K562 (cell line): Measurements from ENCODE around the gene SF3A2. TPM values are rescaled to one million over a fixed set of nuclear protein-coding genes. Genes with fewer than 3 reads are reported as not detected.
A peak's percentile ranks its signal among the peaks of the same experiment; 100 is the strongest.

Source experiments
- HMGN3 ChIP-seq: IDR thresholded peaks from 2 replicates; pipeline ENCODE4 v1.6.1; 2011; ENCODE audit warnings: borderline replicate concordance, low read depth, mild to moderate bottlenecking, mixed read lengths, low read length; ENCODE audit not compliant: insufficient read length; ENCODE audit errors: extremely low read depth
- ZNF589 ChIP-seq: fragments of 200-800 bp; sonication (Bioruptor generic); IDR thresholded peaks from 2 replicates; pipeline ENCODE4 v1.6.1; 2016; ENCODE audit warnings: low read depth, missing genetic modification characterization, missing compliant biosample characterization
- polyA plus RNA-seq, 8 experiments: library from polyadenylated mRNA; depleted of rRNA in 4 of 8; stranded (reverse) in 5 of 8; unstranded in 3 of 8; fragments of >200 nt; fragmentation: Nextera tagmentation in 2 of 8; fragmentation: Illumina TruSeq in 1 of 8; extraction: Ambion mirVana in 2 of 8; extraction: Trizol in 1 of 8; gene quantifications; 2 replicates each; pipeline versions ENCODE4 v1.2.1 to v1.2.3, GENCODE V29; 2011 to 2014; ENCODE audit warnings: inconsistent platforms in 1 of 8, missing spikeins in 1 of 8
- total RNA-seq, 7 experiments: library from RNA; depleted of rRNA in 6 of 7; stranded (reverse); fragments of >200 nt in 6 of 7; fragmentation: Illumina TruSeq in 2 of 7; extraction: Trizol in 2 of 7; gene quantifications; 2 replicates each; pipeline versions ENCODE4 v1.2.1 to v1.2.3, GENCODE V29; 2011 to 2021; ENCODE audit warnings: low replicate concordance in 1 of 7
- TF ChIP-seq, protein P1 (sequence below): sonication (generic); formaldehyde crosslinking; IDR thresholded peaks from 2 replicates; pipeline ENCODE4 v1.8.0; 2023; ENCODE audit warnings: missing genetic modification reagents, mild to moderate bottlenecking, borderline replicate concordance
- TF ChIP-seq, protein P2 (sequence below): sonication (generic); formaldehyde crosslinking; IDR thresholded peaks from 2 replicates; pipeline ENCODE4 v1.8.0; 2022; ENCODE audit warnings: mild to moderate bottlenecking, missing genetic modification reagents
- TF ChIP-seq, protein P3 (sequence below), 2 experiments: fragments of 450-650 bp; conservative IDR thresholded peaks; 2 replicates each; pipeline ENCODE4 v1.6.1; 2017; ENCODE audit warnings: mild to moderate bottlenecking in 2 of 2, moderate library complexity in 2 of 2

Gene SF3A2
- total and polyA plus RNA-seq, 9 of the 15 experiments (the other 6 are each of a cell fraction or from before 2014, with no cell fraction given) = 0.17 to 194 (median 22.8) TPM

DNA sequence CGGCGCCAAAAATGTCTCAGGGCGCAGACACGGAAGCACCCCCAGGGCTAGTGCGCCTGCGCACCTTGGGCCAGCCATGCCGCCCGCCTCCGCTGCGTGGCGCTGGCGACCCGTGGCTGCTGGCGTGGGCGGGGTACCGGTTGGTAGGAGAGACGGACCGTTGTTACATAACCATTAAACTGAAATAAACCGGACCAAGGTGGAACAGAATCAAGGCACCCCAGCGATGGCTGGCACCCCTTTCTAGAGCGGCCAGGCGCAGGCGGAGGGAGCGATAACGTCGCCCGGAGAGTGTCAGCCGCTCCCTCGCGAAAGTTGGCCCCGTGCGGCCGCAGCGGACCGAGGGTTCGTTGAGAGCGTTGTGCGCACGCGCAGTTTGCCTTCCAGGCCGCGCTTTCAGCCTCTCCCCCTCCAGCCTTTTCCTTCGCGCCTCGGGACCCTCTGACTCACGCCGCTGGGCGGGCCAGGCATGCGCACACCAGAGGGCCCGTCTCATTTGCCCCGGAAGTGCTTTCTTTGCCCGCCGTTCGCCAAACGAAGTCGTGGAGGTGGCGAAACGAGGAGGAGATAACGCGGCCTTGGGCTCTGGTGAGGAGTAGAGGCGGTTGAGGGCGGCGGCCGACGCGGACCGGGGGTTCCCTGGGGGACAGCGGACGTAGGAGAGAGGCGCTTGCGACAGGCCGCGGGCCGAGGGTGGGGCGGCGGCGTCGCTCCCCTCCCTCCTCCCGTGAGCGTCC, at the start of gene SF3A2, which contains the start of gene PLEKHJ1 (continued):
- TF ChIP-seq, protein P1, sequence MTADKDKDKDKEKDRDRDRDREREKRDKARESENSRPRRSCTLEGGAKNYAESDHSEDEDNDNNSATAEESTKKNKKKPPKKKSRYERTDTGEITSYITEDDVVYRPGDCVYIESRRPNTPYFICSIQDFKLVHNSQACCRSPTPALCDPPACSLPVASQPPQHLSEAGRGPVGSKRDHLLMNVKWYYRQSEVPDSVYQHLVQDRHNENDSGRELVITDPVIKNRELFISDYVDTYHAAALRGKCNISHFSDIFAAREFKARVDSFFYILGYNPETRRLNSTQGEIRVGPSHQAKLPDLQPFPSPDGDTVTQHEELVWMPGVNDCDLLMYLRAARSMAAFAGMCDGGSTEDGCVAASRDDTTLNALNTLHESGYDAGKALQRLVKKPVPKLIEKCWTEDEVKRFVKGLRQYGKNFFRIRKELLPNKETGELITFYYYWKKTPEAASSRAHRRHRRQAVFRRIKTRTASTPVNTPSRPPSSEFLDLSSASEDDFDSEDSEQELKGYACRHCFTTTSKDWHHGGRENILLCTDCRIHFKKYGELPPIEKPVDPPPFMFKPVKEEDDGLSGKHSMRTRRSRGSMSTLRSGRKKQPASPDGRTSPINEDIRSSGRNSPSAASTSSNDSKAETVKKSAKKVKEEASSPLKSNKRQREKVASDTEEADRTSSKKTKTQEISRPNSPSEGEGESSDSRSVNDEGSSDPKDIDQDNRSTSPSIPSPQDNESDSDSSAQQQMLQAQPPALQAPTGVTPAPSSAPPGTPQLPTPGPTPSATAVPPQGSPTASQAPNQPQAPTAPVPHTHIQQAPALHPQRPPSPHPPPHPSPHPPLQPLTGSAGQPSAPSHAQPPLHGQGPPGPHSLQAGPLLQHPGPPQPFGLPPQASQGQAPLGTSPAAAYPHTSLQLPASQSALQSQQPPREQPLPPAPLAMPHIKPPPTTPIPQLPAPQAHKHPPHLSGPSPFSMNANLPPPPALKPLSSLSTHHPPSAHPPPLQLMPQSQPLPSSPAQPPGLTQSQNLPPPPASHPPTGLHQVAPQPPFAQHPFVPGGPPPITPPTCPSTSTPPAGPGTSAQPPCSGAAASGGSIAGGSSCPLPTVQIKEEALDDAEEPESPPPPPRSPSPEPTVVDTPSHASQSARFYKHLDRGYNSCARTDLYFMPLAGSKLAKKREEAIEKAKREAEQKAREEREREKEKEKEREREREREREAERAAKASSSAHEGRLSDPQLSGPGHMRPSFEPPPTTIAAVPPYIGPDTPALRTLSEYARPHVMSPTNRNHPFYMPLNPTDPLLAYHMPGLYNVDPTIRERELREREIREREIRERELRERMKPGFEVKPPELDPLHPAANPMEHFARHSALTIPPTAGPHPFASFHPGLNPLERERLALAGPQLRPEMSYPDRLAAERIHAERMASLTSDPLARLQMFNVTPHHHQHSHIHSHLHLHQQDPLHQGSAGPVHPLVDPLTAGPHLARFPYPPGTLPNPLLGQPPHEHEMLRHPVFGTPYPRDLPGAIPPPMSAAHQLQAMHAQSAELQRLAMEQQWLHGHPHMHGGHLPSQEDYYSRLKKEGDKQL (CRISPR knock-in tag) = no peak; the same call in 1 of the 2 replicates
- peak; percentile 67 for TF ChIP-seq HMGN3
- TF ChIP-seq, protein P2, sequence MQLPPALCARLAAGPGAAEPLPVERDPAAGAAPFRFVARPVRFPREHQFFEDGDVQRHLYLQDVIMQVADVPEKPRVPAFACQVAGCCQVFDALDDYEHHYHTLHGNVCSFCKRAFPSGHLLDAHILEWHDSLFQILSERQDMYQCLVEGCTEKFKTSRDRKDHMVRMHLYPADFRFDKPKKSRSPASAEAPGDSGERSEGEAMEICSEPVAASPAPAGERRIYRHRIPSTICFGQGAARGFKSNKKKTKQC (CRISPR knock-in tag) = peak; percentile 36
- TF ChIP-seq, protein P3, sequence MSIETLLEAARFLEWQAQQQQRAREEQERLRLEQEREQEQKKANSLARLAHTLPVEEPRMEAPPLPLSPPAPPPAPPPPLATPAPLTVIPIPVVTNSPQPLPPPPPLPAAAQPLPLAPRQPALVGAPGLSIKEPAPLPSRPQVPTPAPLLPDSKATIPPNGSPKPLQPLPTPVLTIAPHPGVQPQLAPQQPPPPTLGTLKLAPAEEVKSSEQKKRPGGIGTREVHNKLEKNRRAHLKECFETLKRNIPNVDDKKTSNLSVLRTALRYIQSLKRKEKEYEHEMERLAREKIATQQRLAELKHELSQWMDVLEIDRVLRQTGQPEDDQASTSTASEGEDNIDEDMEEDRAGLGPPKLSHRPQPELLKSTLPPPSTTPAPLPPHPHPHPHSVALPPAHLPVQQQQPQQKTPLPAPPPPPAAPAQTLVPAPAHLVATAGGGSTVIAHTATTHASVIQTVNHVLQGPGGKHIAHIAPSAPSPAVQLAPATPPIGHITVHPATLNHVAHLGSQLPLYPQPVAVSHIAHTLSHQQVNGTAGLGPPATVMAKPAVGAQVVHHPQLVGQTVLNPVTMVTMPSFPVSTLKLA (conservative IDR thresholded peaks at IDR 0.05) = peak; percentile 88 to 90
- TF ChIP-seq ZNF589 = 0 out of 2 replicates have a peak, but pooled peaks have one; percentile 19
